Omental fat pad (tissue), 4 donors: ENCODE measurements around the gene ASAP2. TPM values are rescaled to one million over a fixed set of nuclear protein-coding genes. Genes with fewer than 3 reads are reported as not detected.

Experiments used
- ATAC-seq: fragments of 150-250 bp; one replicate; pipeline ENCODE4 v1.9.1; 2016; ENCODE audit warnings: mild to moderate bottlenecking, moderate library complexity; ENCODE audit not compliant: low FRiP score
- DNase-seq: peaks from one replicate; pipeline ENCODE4 v3.0.0-alpha.2; 2019; ENCODE audit warnings: low spot score
- total RNA-seq, 4 donors: library from RNA; depleted of rRNA; stranded (reverse); fragments of >200 nt; gene quantifications; one replicate each; pipeline ENCODE4 v1.1.0, GENCODE V29; 2016
- TF ChIP-seq, protein P1 (sequence below), 3 donors: fragments of 450-650 bp; IDR thresholded peaks; one replicate each; pipeline ENCODE4 v1.5.1; 2016 to 2017; ENCODE audit warnings: antibody characterized with exemption in 3 of 3, mild to moderate bottlenecking in 3 of 3, moderate library complexity in 2 of 3

Gene ASAP2
- total RNA-seq, 4 donors from 2014 or later = 16.8 to 57.4 (median 22.8) TPM

DNA sequence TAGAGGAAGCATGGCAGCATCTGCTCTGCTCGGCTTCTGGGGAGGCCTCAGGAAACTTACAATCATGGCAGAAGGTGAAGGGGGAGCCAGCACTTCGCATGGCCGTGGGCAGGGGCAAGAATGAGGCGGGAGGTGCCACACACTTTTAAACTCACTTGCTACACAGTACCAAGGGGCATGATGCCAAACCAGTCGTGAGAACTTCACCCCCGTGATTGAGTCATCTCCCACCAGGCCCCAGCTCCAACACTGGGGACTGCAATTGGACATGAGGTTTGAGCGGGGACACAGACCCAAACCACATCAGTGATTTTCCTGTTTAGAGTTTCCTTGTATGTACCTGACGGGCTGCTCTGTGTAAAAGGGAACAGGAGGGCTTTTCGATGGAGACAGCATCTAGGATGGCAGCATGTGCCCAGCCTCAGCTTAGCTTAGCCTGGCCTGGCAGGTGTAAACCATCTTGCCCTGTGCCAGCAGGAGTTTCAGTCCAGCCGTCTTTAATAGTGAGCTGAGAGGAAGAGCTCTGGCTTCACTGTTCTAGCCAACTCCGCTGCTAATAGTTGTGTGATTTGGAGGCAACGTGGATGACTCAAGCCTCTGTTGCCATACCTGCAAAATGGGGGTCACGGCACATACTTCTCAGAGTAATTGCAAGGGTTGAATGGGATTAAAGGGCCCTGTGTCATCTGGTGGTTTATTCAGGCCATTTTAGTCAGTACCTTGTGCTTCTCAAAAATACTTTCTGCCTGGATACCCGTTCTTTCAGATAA, 101.8 kb downstream of the ASAP2 start:
- TF ChIP-seq, protein P1, sequence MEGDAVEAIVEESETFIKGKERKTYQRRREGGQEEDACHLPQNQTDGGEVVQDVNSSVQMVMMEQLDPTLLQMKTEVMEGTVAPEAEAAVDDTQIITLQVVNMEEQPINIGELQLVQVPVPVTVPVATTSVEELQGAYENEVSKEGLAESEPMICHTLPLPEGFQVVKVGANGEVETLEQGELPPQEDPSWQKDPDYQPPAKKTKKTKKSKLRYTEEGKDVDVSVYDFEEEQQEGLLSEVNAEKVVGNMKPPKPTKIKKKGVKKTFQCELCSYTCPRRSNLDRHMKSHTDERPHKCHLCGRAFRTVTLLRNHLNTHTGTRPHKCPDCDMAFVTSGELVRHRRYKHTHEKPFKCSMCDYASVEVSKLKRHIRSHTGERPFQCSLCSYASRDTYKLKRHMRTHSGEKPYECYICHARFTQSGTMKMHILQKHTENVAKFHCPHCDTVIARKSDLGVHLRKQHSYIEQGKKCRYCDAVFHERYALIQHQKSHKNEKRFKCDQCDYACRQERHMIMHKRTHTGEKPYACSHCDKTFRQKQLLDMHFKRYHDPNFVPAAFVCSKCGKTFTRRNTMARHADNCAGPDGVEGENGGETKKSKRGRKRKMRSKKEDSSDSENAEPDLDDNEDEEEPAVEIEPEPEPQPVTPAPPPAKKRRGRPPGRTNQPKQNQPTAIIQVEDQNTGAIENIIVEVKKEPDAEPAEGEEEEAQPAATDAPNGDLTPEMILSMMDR (IDR thresholded peaks at IDR 0.05) = no peak
- ATAC-seq = no peak
- DNase-seq = no peak

- TF ChIP-seq, protein P1 (IDR thresholded peaks at IDR 0.05) = no peak
- ATAC-seq (no peak), DNase-seq (no peak)
These were observed 102.5 kb downstream of the ASAP2 start for GRCh38 chr2:9309147-9309546.

GRCh38 chr2:9310377-9310776, 103.8 kb downstream of the ASAP2 start:
- DNase-seq (no peak), ATAC-seq (peak; percentile 86)
- TF ChIP-seq, protein P1 (IDR thresholded peaks at IDR 0.05) = no peak

- TF ChIP-seq, protein P1 (IDR thresholded peaks at IDR 0.05) = no peak
- DNase-seq = no peak
- peak; percentile 47 for ATAC-seq
These were observed 104.2 kb downstream of the ASAP2 start for GRCh38 chr2:9310798-9311197.

DNA sequence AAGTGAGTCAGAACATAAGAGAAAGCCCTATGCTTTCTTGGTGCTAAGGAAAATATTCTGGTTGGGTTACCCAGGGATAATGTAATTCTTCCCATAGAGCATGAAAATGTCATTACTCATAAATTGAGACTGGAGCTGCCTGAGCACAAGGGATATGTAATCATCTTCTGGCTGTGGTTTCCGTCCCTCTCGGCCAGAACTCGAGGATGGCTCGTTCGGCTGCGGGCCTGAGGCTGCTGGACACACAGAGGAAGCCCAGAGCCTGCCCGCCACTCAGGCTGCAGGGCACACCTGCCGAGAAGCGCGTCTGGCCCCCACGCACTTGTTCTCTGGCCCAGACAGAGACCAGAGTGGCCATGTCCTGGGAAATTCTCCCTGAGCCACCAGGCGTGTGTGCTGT, 104.9 kb downstream of the ASAP2 start:
- ATAC-seq (peak; percentile 53), DNase-seq (no peak)
- TF ChIP-seq, protein P1 (IDR thresholded peaks at IDR 0.05) = no peak

GRCh38 chr2:9312591-9312990, 106.0 kb downstream of the ASAP2 start:
- no peak for ATAC-seq
- TF ChIP-seq, protein P1 (IDR thresholded peaks at IDR 0.05) = no peak
- no peak for DNase-seq

- DNase-seq (no peak), ATAC-seq (no peak)
- TF ChIP-seq, protein P1 (IDR thresholded peaks at IDR 0.05) = no peak
These were observed 106.8 kb downstream of the ASAP2 start for GRCh38 chr2:9313443-9313842.
